Measurements from ENCODE around the gene PRLR.
"Not testable (repeated sequence)": the region's sequence is repeated elsewhere in the genome, so short reads cannot be mapped to it uniquely, and the experiment has no call there.

PRLR gene

GRCh38 chr5:35195472-35195852 is 34.8 kb downstream of the PRLR start:
- no peak for DNase-seq (ENCODE audit: low read depth)

- no peak for DNase-seq (ENCODE audit: low read depth)
Observed at GRCh38 chr5:35194635-35195471, 35.4 kb downstream of the PRLR start.

GRCh38 chr5:35192506-35192905 is 37.8 kb downstream of the PRLR start:
- DNase-seq (ENCODE audit: low read depth), result no peak

GRCh38 chr5:35189801-35190200 is 40.5 kb downstream of the PRLR start:
- DNase-seq (ENCODE audit: low read depth), result not testable (repeated sequence)

- DNase-seq (ENCODE audit: low read depth), result no peak
Observed at GRCh38 chr5:35188031-35188457, 42.2 kb downstream of the PRLR start.

- DNase-seq (ENCODE audit: low read depth), result not testable (repeated sequence)
Observed at GRCh38 chr5:35187621-35188020, 42.7 kb downstream of the PRLR start.

GRCh38 chr5:35186749-35187148 is 43.5 kb downstream of the PRLR start:
- no peak for DNase-seq (ENCODE audit: low read depth)

- DNase-seq (ENCODE audit: low read depth), result no peak
Observed at GRCh38 chr5:35185518-35185917, 44.8 kb downstream of the PRLR start.

- no peak for DNase-seq (ENCODE audit: low read depth)
Observed at GRCh38 chr5:35183556-35183955, 46.7 kb downstream of the PRLR start.

GRCh38 chr5:35182910-35183535 is 47.3 kb downstream of the PRLR start:
- DNase-seq (ENCODE audit: low read depth), result peak; percentile 19

- no peak for DNase-seq (ENCODE audit: low read depth)
Observed at GRCh38 chr5:35182486-35182885, 47.8 kb downstream of the PRLR start.

GRCh38 chr5:35180046-35180445 is 50.2 kb downstream of the PRLR start:
- no peak for DNase-seq (ENCODE audit: low read depth)

- DNase-seq (ENCODE audit: low read depth), result no peak
Observed at GRCh38 chr5:35177783-35178182, 52.5 kb downstream of the PRLR start.

- DNase-seq (ENCODE audit: low read depth), result no peak
Observed at GRCh38 chr5:35172533-35172932, 57.8 kb downstream of the PRLR start.

GRCh38 chr5:35171991-35172390 is 58.3 kb downstream of the PRLR start:
- no peak for DNase-seq (ENCODE audit: low read depth)

GRCh38 chr5:35171078-35171477 is 59.2 kb downstream of the PRLR start:
- no peak for DNase-seq (ENCODE audit: low read depth)

GRCh38 chr5:35166043-35166442 is 64.2 kb downstream of the PRLR start:
- DNase-seq (ENCODE audit: low read depth), result no peak

GRCh38 chr5:35164860-35165542 is 65.3 kb downstream of the PRLR start:
- DNase-seq (ENCODE audit: low read depth), result no peak

GRCh38 chr5:35163710-35164033 is 66.6 kb downstream of the PRLR start:
- DNase-seq (ENCODE audit: low read depth), result no peak

GRCh38 chr5:35162848-35163709 is 67.2 kb downstream of the PRLR start:
- no peak for DNase-seq (ENCODE audit: low read depth)

- DNase-seq (ENCODE audit: low read depth), result peak; percentile 28
Observed at GRCh38 chr5:35161652-35162273, 68.5 kb downstream of the PRLR start.
